ENCODE data around the gene ZNF205.

Gene ZNF205

DNA sequence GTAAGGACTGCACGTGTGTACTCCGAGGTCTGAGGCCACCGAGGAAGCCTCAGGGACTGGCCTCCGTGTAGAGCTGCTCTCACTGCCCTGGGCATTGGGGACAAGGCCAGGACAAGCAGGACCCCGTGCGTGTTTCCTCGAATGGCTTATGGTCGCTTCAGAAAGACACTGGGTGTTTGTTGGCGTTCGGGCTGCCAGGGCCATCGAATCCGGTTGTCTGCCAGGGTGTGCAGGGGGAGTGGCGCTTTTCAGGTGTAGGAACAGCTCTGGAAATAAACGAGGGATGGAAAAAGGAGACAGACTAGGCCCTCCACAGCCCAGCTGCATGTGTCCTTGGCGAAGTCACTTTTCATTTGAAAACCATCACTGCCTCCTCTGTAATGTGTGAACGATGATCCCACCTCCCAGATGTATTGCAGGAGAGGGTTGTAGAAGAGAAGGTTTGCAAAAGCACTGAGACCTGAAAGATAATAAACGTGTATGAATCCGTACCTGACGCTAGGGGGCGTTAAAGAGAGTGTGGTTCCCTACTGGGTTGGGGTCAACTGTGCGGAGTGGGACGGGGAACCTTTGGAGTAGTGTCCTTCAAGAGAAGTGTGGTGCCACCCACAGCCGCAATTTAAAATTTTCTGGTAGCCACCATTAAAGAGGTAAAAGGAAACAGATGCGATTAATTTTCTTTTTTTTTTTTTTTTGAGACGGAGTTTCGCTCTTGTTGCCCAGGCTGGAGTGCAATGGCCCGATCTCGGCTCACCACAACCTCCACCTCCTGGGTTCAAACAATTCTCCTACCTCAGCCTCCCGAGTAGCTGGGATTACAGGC, 11.2 kb upstream of the ZNF205 start (continued):
- TF ChIP-seq, protein P1, sequence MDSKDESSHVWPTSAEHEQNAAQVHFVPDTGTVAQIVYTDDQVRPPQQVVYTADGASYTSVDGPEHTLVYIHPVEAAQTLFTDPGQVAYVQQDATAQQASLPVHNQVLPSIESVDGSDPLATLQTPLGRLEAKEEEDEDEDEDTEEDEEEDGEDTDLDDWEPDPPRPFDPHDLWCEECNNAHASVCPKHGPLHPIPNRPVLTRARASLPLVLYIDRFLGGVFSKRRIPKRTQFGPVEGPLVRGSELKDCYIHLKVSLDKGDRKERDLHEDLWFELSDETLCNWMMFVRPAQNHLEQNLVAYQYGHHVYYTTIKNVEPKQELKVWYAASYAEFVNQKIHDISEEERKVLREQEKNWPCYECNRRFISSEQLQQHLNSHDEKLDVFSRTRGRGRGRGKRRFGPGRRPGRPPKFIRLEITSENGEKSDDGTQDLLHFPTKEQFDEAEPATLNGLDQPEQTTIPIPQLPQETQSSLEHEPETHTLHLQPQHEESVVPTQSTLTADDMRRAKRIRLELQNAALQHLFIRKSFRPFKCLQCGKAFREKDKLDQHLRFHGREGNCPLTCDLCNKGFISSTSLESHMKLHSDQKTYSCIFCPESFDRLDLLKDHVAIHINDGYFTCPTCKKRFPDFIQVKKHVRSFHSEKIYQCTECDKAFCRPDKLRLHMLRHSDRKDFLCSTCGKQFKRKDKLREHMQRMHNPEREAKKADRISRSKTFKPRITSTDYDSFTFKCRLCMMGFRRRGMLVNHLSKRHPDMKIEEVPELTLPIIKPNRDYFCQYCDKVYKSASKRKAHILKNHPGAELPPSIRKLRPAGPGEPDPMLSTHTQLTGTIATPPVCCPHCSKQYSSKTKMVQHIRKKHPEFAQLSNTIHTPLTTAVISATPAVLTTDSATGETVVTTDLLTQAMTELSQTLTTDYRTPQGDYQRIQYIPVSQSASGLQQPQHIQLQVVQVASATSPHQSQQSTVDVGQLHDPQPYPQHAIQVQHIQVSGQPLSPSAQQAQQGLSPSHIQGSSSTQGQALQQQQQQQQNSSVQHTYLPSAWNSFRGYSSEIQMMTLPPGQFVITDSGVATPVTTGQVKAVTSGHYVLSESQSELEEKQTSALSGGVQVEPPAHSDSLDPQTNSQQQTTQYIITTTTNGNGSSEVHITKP (tag by site-specific recombination; IDR thresholded peaks at IDR 0.05), result peak; percentile 30; the same call in 1 of the 2 replicates
- no peak for TF ChIP-seq ZNF571 (tag by site-specific recombination; IDR thresholded peaks at IDR 0.05)
- TF ChIP-seq, protein P2, sequence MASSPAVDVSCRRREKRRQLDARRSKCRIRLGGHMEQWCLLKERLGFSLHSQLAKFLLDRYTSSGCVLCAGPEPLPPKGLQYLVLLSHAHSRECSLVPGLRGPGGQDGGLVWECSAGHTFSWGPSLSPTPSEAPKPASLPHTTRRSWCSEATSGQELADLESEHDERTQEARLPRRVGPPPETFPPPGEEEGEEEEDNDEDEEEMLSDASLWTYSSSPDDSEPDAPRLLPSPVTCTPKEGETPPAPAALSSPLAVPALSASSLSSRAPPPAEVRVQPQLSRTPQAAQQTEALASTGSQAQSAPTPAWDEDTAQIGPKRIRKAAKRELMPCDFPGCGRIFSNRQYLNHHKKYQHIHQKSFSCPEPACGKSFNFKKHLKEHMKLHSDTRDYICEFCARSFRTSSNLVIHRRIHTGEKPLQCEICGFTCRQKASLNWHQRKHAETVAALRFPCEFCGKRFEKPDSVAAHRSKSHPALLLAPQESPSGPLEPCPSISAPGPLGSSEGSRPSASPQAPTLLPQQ (tag by site-specific recombination; IDR thresholded peaks at IDR 0.05), result no peak
- no peak for TF ChIP-seq ZNF521 (tag by site-specific recombination; IDR thresholded peaks at IDR 0.05)
- no peak for TF ChIP-seq ZNF24 (tag by site-specific recombination; IDR thresholded peaks at IDR 0.05)
- TF ChIP-seq, protein P3, sequence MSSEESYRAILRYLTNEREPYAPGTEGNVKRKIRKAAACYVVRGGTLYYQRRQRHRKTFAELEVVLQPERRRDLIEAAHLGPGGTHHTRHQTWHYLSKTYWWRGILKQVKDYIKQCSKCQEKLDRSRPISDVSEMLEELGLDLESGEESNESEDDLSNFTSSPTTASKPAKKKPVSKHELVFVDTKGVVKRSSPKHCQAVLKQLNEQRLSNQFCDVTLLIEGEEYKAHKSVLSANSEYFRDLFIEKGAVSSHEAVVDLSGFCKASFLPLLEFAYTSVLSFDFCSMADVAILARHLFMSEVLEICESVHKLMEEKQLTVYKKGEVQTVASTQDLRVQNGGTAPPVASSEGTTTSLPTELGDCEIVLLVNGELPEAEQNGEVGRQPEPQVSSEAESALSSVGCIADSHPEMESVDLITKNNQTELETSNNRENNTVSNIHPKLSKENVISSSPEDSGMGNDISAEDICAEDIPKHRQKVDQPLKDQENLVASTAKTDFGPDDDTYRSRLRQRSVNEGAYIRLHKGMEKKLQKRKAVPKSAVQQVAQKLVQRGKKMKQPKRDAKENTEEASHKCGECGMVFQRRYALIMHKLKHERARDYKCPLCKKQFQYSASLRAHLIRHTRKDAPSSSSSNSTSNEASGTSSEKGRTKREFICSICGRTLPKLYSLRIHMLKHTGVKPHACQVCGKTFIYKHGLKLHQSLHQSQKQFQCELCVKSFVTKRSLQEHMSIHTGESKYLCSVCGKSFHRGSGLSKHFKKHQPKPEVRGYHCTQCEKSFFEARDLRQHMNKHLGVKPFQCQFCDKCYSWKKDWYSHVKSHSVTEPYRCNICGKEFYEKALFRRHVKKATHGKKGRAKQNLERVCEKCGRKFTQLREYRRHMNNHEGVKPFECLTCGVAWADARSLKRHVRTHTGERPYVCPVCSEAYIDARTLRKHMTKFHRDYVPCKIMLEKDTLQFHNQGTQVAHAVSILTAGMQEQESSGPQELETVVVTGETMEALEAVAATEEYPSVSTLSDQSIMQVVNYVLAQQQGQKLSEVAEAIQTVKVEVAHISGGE (tag by site-specific recombination; conservative IDR thresholded peaks at IDR 0.05; ENCODE audit: low read depth), result peak; percentile 20; the same call in 1 of the 2 replicates
- 0 out of 2 replicates have a peak, but pooled peaks have one; percentile 28 for TF ChIP-seq ZNF660 (tag by site-specific recombination; IDR thresholded peaks at IDR 0.05)
- TF ChIP-seq ZNF341 (tag by site-specific recombination; IDR thresholded peaks at IDR 0.05; ENCODE audit: low read depth), result peak; percentile 69
- peak; percentile 35; the same call in 1 of the 2 replicates for TF ChIP-seq ZIC2 (tag by site-specific recombination; IDR thresholded peaks at IDR 0.05)
- no peak for TF ChIP-seq ZNF248 (tag by site-specific recombination; IDR thresholded peaks at IDR 0.05)
- 0 out of 2 replicates have a peak, but pooled peaks have one; percentile 20 for TF ChIP-seq TRIM28 (IDR thresholded peaks at IDR 0.05; ENCODE audit: borderline replicate concordance, low read length)
- TF ChIP-seq ZNF777 (tag by site-specific recombination; IDR thresholded peaks at IDR 0.05; ENCODE audit: borderline replicate concordance), result no peak
- no peak for TF ChIP-seq ZFP69B (tag by site-specific recombination; IDR thresholded peaks at IDR 0.05)
- TF ChIP-seq, protein P4, sequence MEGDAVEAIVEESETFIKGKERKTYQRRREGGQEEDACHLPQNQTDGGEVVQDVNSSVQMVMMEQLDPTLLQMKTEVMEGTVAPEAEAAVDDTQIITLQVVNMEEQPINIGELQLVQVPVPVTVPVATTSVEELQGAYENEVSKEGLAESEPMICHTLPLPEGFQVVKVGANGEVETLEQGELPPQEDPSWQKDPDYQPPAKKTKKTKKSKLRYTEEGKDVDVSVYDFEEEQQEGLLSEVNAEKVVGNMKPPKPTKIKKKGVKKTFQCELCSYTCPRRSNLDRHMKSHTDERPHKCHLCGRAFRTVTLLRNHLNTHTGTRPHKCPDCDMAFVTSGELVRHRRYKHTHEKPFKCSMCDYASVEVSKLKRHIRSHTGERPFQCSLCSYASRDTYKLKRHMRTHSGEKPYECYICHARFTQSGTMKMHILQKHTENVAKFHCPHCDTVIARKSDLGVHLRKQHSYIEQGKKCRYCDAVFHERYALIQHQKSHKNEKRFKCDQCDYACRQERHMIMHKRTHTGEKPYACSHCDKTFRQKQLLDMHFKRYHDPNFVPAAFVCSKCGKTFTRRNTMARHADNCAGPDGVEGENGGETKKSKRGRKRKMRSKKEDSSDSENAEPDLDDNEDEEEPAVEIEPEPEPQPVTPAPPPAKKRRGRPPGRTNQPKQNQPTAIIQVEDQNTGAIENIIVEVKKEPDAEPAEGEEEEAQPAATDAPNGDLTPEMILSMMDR (tag by site-specific recombination; IDR thresholded peaks at IDR 0.05), result peak; percentile 63
- no peak for TF ChIP-seq ZNF510 (tag by site-specific recombination; IDR thresholded peaks at IDR 0.05; ENCODE audit: insufficient replicate concordance)
- TF ChIP-seq ZNF707 (tag by site-specific recombination; IDR thresholded peaks at IDR 0.05), result no peak
- TF ChIP-seq ZBTB21 (tag by site-specific recombination; IDR thresholded peaks at IDR 0.05), result no peak
- TF ChIP-seq, protein P5, sequence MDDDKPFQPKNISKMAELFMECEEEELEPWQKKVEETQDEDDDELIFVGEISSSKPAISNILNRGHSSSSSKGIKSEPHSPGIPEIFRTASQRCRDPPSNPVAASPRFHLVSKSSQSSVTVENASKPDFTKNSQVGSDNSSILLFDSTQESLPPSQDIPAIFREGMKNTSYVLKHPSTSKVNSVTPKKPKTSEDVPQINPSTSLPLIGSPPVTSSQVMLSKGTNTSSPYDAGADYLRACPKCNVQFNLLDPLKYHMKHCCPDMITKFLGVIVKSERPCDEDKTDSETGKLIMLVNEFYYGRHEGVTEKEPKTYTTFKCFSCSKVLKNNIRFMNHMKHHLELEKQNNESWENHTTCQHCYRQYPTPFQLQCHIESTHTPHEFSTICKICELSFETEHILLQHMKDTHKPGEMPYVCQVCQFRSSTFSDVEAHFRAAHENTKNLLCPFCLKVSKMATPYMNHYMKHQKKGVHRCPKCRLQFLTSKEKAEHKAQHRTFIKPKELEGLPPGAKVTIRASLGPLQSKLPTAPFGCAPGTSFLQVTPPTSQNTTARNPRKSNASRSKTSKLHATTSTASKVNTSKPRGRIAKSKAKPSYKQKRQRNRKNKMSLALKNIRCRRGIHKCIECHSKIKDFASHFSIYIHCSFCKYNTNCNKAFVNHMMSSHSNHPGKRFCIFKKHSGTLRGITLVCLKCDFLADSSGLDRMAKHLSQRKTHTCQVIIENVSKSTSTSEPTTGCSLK (tag by site-specific recombination; IDR thresholded peaks at IDR 0.05), result no peak
- no peak for TF ChIP-seq GLI2 (tag by site-specific recombination; IDR thresholded peaks at IDR 0.05; ENCODE audit: borderline replicate concordance, low read depth)
- no peak for TF ChIP-seq ZBTB48 (tag by site-specific recombination; IDR thresholded peaks at IDR 0.05)
- TF ChIP-seq, protein P6, sequence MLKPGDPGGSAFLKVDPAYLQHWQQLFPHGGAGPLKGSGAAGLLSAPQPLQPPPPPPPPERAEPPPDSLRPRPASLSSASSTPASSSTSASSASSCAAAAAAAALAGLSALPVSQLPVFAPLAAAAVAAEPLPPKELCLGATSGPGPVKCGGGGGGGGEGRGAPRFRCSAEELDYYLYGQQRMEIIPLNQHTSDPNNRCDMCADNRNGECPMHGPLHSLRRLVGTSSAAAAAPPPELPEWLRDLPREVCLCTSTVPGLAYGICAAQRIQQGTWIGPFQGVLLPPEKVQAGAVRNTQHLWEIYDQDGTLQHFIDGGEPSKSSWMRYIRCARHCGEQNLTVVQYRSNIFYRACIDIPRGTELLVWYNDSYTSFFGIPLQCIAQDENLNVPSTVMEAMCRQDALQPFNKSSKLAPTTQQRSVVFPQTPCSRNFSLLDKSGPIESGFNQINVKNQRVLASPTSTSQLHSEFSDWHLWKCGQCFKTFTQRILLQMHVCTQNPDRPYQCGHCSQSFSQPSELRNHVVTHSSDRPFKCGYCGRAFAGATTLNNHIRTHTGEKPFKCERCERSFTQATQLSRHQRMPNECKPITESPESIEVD (tag by site-specific recombination; IDR thresholded peaks at IDR 0.05), result no peak
- no peak for TF ChIP-seq ZFHX2 (tag by site-specific recombination; conservative IDR thresholded peaks at IDR 0.05)
- no peak for TF ChIP-seq ZNF266 (tag by site-specific recombination; IDR thresholded peaks at IDR 0.05; ENCODE audit: low read depth)
- TF ChIP-seq ZSCAN30 (tag by site-specific recombination; IDR thresholded peaks at IDR 0.05), result 0 out of 2 replicates have a peak, but pooled peaks have one; percentile 19
